Thyroid gland (tissue), 4 donors: ENCODE measurements around the gene MGMT.

Experiments used
- CTCF ChIP-seq, 6 experiments: fragments of 200-600 bp in 3 of 6; fragments of 450-650 bp in 3 of 6; sonication (generic) in 3 of 6; IDR thresholded peaks; one replicate each; pipeline ENCODE4 v1.5.1; 2016 to 2019; ENCODE audit warnings: antibody characterized with exemption in 6 of 6, mild to moderate bottlenecking in 2 of 6, inconsistent platforms in 1 of 6, moderate library complexity in 1 of 6
- POLR2A ChIP-seq, 2 donors: fragments of 450-650 bp; IDR thresholded peaks; one replicate each; pipeline ENCODE4 v1.6.1; 2017; ENCODE audit warnings: antibody characterized with exemption in 2 of 2, mild to moderate bottlenecking in 2 of 2, moderate library complexity in 1 of 2

DNA sequence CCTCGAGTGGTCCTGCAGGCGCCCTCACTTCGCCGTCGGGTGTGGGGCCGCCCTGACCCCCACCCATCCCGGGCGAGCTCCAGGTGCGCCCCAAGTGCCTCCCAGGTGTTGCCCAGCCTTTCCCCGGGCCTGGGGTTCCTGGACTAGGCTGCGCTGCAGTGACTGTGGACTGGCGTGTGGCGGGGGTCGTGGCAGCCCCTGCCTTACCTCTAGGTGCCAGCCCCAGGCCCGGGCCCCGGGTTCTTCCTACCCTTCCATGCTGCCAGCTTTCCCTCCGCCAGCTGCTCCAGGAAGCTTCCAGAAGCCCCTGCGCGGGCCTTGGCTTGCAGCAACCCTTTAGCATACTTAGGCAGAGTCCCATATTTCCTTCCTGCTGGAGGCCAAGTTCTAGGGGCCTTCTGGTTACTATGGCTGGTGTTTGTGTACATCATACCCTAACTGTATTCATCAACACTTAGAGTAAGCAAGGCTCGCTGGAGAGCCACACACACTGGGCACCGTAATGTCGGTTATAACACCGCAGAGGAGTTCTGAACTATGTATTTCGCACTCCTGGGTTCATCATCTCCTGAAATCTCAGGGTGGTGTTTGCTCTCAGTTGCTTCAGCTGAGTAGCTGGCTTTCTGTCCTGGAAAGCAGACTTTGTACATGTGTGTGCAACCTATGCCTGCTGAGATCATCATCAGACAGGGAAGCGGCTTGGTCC is 471 bp downstream of the MGMT start:
- TF ChIP-seq CTCF (IDR thresholded peaks at IDR 0.05) (no peak), POLR2A (IDR thresholded peaks at IDR 0.05) (no peak)
